Left lung (tissue), 10 donors: ENCODE measurements around the gene HK2. TPM values are rescaled to one million over a fixed set of nuclear protein-coding genes. Genes with fewer than 3 reads are reported as not detected.

Experiments used
- ATAC-seq: fragments of 200-7000 bp; cut with Tn5 transposase; one replicate; pipeline ENCODE4 v1.9.1; 2020; ENCODE audit warnings: moderate library complexity
- DNase-seq, 4 donors: peaks; one replicate each; pipeline ENCODE4 v3.0.0-alpha.2; 2013 to 2020
- H3K27ac ChIP-seq, 2 donors: fragments of 200-600 bp; sonication (generic) in 1 of 2; one replicate each; pipeline versions ENCODE4 v1.5.0 to v1.8.0; 2020 to 2021
- H3K27me3 ChIP-seq, 2 donors: fragments of 200-600 bp; sonication (generic) in 1 of 2; one replicate each; pipeline versions ENCODE4 v1.5.0 to v1.8.0; 2020 to 2021
- H3K36me3 ChIP-seq, 2 donors: fragments of 200-600 bp; sonication (generic) in 1 of 2; one replicate each; pipeline versions ENCODE4 v1.5.0 to v1.8.0; 2020 to 2021
- H3K4me1 ChIP-seq, 2 donors: fragments of 200-600 bp; one replicate each; pipeline ENCODE4 v1.8.0; 2021
- H3K4me3 ChIP-seq, 2 donors: fragments of 200-600 bp; sonication (generic) in 1 of 2; one replicate each; pipeline versions ENCODE4 v1.5.0 to v1.8.0; 2020 to 2021; ENCODE audit warnings: mild to moderate bottlenecking in 1 of 2
- H3K9me3 ChIP-seq, 2 donors: fragments of 200-600 bp; sonication (generic) in 1 of 2; one replicate each; pipeline versions ENCODE4 v1.5.0 to v1.8.0; 2020 to 2021
- intact Hi-C, 2 donors: fragments of 100-400 bp; cut with DNase I; formaldehyde crosslinking; loops; one replicate each; pipeline versions ENCODE4 v1.11.2 to v1.14.2; 2022
- polyA plus RNA-seq, 6 donors: library from polyadenylated mRNA; unstranded; fragments of 120-200 nt; gene quantifications; one replicate each; pipeline ENCODE4 v1.2.1, GENCODE V29; 2013; ENCODE audit not compliant: insufficient read length in 6 of 6
- total RNA-seq, 2 donors: library from RNA; stranded (reverse); fragmentation: NEBNext Ultra II Directional; extraction: Animal tissue kit (Norgen Biotek cat#: 25700); gene quantifications; one replicate each; pipeline ENCODE4 v1.2.1, GENCODE V29; 2021
- TF ChIP-seq, protein P1 (sequence below), 2 donors: fragments of 200-600 bp; sonication (generic) in 1 of 2; IDR thresholded peaks; one replicate each; pipeline versions ENCODE4 v1.5.0 to v1.8.0; 2021; ENCODE audit warnings: antibody characterized with exemption in 2 of 2
- donor health status: DM: no; HTN: yes; CAD: no.
- donor health status: DM: no; HTN: no; CAD: no.

Gene HK2
- total and polyA plus RNA-seq, 8 donors: 2.7 to 55.6 (median 4.6) TPM

DNA sequence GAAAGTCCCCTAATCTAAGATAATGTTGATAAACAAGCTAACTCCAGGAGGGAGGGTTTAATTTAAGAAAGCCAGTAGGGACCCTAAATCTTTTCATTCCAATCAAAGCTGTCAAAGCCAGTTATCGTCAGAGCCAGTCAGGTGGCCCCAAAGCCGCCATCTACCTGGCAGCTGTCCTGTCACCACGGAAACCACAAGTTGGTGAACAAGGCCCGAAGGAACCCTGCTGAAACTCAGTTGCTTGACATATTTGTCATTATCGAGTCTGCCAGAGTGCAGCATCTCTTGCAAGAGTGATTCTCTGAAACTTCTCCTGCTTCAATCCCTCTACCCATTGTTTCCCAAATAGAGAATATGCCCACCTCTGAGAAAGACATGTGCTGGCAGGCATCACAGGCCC, 93.7 kb downstream of the HK2 start:
- intact Hi-C loops: no loop called here

DNA sequence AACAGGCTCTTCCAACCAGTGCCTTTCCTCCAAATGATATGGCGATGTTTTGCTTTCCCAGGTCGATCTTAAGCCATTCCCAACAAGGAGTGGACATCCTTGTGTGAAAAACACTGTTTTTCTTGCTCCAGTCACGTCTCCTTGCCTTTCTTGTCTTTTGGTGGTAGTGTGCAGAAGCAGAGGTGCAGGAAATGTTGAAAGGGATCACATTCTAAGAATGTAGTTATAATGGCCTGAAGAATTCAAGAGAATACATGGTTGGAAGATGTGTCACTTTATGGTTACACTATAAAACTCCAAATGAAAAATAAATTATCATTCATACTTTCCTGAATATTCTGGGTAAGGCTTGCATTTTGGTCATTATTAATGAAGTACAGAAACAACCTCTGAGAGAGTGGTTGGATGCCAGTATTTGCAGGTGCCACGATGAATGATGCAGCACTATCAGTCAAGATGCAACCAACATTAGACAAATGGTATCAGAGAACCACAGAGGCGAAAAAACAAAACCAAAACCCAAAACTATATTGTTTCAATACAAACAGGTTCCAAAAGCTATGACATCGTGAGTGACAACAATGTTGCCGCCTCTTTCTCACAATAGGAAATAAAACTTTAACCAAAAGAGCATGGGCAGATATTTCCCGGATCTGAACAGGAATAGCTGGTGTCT, 97.0 kb downstream of the HK2 start:
- intact Hi-C loops: no loop called here
- no peak overlapping the region for H3K4me3 ChIP-seq
- H3K9me3 ChIP-seq: no peaks in the 10 kb centered on the region
- no peaks in the 10 kb centered on the region for H3K27me3 ChIP-seq
- DNase-seq (no peak), ATAC-seq (no peak)
- H3K27ac ChIP-seq: no peak overlapping the region
- TF ChIP-seq, protein P1, sequence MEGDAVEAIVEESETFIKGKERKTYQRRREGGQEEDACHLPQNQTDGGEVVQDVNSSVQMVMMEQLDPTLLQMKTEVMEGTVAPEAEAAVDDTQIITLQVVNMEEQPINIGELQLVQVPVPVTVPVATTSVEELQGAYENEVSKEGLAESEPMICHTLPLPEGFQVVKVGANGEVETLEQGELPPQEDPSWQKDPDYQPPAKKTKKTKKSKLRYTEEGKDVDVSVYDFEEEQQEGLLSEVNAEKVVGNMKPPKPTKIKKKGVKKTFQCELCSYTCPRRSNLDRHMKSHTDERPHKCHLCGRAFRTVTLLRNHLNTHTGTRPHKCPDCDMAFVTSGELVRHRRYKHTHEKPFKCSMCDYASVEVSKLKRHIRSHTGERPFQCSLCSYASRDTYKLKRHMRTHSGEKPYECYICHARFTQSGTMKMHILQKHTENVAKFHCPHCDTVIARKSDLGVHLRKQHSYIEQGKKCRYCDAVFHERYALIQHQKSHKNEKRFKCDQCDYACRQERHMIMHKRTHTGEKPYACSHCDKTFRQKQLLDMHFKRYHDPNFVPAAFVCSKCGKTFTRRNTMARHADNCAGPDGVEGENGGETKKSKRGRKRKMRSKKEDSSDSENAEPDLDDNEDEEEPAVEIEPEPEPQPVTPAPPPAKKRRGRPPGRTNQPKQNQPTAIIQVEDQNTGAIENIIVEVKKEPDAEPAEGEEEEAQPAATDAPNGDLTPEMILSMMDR (IDR thresholded peaks at IDR 0.05): no peak
- peaks cover 0 to 11% of the 10 kb centered on the region in 2 donors for H3K36me3 ChIP-seq
- H3K4me1 ChIP-seq: no peaks in the 10 kb centered on the region

More for the DNA sequence above, 93.7 kb downstream of the HK2 start:
- H3K27ac ChIP-seq: no peak overlapping the region
- no peak for ATAC-seq
- no peaks in the 10 kb centered on the region for H3K9me3 ChIP-seq
- no peaks in the 10 kb centered on the region for H3K27me3 ChIP-seq
- DNase-seq: no peak
- TF ChIP-seq, protein P1 (IDR thresholded peaks at IDR 0.05): no peak
- H3K4me1 ChIP-seq: peaks cover 0 to 9% of the 10 kb centered on the region in 2 donors
- no peak overlapping the region for H3K4me3 ChIP-seq
- peaks cover 0 to 11% of the 10 kb centered on the region in 2 donors for H3K36me3 ChIP-seq

DNA sequence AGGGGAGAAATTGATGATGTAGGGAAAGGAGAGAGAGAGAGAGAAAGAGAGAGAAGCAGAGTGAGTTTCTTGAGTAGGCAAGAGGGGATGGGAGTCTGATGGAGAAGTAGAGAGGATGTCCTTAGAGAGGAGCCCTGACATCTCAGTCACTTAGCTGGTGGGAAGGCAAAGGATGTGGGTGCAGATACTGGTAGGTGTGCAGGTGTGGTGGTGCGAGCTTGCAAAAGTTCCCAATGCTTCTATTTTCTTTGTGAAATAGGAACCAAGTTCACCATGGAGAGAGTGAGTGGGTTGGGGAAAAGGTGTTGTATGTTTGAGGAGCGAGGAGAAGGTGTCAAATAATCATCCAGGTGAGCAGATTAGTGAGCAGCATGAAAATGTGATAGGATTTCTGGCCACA, 98.0 kb downstream of the HK2 start:
- Histone ChIP-seq H3K27me3 (no peaks in the 10 kb centered on the region), H3K9me3 (no peaks in the 10 kb centered on the region), H3K4me3 (no peak overlapping the region), H3K27ac (no peak overlapping the region), H3K4me1 (no peaks in the 10 kb centered on the region), H3K36me3 (peaks cover 0 to 11% of the 10 kb centered on the region in 2 donors)
- DNase-seq: no peak
- no peak for ATAC-seq
- intact Hi-C loops: no loop called here
- TF ChIP-seq, protein P1 (IDR thresholded peaks at IDR 0.05): no peak

DNA sequence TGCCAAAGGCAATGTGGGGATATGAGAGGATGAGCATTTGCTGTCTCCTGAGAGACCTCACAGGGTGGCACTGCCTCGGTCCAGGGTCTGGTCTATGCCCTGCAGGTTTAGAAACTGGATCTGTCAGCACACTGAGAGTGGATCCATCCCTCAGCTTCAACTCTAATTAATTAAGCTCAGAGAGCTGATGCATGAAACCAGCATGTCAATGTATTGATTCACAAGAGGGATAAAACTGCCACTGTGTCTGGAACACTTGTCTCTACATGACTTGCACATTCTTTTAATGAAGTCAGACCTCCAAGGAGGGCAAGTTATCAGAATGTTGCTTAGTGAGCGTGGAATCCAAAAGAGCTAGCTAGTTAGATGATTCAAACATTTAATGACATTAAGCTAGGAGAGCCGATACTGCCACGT, 102.1 kb downstream of the HK2 start:
- Histone ChIP-seq H3K4me3 (no peak overlapping the region), H3K4me1 (no peaks in the 10 kb centered on the region), H3K9me3 (no peaks in the 10 kb centered on the region), H3K36me3 (no peaks in the 10 kb centered on the region), H3K27ac (no peak overlapping the region), H3K27me3 (no peaks in the 10 kb centered on the region)
- intact Hi-C loops: no loop called here
- TF ChIP-seq, protein P1 (IDR thresholded peaks at IDR 0.05): no peak
- ATAC-seq (no peak), DNase-seq (no peak)

DNA sequence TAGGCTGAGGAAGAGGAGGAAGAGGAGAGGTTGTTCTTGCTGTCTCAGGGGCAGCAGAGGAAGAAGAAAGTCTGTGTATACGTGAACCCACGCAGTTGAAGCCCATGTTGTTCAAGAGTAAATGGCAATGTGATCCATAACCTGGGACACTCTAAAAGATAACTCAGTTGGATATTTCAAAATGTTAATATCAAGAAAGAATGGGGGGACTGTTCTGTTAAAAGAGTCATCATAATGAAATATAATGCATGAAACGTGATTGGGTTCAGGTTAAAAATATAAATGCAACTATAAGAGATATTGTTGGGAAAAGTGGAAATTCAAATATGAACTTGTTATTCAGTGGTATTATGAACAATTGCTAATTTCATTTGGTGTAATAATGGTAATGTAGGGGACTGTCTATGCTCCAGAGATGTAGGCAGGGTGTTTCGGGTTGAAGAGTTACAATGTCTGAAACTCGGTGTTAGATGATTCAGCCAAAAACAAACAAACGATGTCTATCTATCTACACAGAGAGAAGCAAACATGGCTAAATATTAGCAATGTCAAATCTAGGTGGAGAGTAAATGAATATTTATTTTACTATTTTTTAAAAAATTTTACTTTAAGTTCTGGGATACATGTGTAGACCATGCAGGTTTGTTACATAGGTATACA, 103.4 kb downstream of the HK2 start:
- TF ChIP-seq, protein P1 (IDR thresholded peaks at IDR 0.05): no peak

More for the DNA sequence above, 103.4 kb downstream of the HK2 start:
- no peak for DNase-seq
- H3K4me1 ChIP-seq: no peaks in the 10 kb centered on the region
- ATAC-seq: no peak
- no peaks in the 10 kb centered on the region for H3K27me3 ChIP-seq
- H3K27ac ChIP-seq: no peak overlapping the region
- intact Hi-C loops: no loop called here
- H3K4me3 ChIP-seq: no peak overlapping the region
- no peaks in the 10 kb centered on the region for H3K9me3 ChIP-seq
- no peaks in the 10 kb centered on the region for H3K36me3 ChIP-seq
